Kasumi-1 (cell line): Measurements from ENCODE around the gene MED7.

Experiments
- DNase-seq, 2 experiments: peaks; one replicate each; lab custom pipeline; 2025; lab: John Stamatoyannopoulos, UW

MED7 gene

GRCh38 chr5:157162919-157163510 is 20.4 kb upstream of the MED7 start:
- DNase-seq = no peak

GRCh38 chr5:157161996-157162395 is 19.3 kb upstream of the MED7 start:
- DNase-seq = no peak

DNA sequence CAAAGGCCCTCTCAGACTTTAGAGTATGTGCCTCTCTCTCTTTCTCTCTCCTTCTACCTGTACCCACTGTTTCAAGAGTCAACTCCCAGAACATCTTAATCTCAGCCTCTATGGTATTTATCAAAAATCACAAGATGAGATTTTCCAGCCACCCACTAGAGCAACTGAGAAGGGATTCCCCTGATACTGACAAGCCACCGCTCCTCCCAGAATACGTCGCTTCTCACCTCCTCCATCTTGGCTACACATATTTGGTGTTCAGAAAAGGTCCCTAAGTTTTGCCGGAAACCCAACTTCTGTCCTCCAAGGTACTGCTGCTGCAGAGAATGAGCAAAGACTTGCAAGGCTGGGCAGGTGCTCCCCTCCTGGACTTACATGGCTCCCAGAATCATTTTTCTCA is 17.3 kb upstream of the MED7 start:
- DNase-seq = no peak

DNA sequence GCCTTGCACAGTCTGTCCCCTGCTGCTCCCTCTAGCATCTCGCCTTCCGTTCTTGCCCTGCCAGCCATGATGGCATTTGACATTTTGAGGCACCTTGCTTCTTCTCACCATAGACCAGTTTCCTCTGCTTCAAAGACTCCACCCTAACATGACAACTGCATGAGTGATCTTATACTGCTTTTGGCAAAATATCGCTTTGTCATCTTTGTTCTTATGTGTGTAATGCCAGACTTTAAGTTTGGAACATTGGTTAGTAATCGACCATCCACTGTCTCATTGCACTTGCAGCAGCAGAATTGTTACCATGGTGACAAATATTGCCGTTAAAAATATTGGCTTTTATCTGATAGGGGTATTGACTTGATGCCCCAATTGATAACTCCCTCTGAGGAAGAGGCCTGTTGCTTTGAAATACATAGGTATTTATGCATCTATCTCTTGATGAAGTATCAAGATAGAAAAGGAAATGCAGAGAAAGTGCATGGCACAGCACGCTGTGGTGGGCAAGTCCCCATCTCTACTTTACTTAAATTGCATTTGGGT is 16.6 kb upstream of the MED7 start:
- DNase-seq = no peak

DNA sequence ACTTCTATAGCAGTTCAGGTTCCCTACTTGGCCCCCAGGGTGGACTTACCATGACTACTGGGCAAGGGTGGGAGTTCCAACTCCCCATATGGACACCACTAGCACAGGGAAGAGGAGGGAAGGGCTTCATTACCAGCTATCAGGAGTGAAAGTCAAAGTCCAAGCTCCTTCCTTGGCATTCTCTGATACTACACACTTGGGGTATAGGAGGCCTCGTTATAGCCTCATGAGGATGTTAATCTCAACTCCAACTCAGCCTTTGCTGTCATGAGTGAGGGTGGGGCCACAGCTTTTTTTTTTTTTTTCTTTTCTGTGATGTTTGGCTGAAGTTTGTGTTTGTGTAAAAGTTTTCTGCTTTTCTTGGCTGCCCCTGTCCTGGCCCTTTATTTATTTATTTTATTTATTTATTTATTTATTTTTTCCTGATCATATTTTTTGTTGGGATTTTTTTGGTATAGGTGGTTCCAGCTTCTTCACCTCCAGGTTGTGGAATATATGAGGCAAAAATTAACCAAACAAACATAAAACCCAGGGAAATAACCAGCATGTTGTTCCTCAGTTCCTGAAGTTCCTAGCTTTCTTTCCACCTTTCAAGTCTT is 14.7 kb upstream of the MED7 start:
- no peak for DNase-seq

- no peak for DNase-seq
Observed at GRCh38 chr5:157155297-157155696, 12.6 kb upstream of the MED7 start.

GRCh38 chr5:157150995-157151394 is 8.3 kb upstream of the MED7 start:
- DNase-seq = no peak

DNA sequence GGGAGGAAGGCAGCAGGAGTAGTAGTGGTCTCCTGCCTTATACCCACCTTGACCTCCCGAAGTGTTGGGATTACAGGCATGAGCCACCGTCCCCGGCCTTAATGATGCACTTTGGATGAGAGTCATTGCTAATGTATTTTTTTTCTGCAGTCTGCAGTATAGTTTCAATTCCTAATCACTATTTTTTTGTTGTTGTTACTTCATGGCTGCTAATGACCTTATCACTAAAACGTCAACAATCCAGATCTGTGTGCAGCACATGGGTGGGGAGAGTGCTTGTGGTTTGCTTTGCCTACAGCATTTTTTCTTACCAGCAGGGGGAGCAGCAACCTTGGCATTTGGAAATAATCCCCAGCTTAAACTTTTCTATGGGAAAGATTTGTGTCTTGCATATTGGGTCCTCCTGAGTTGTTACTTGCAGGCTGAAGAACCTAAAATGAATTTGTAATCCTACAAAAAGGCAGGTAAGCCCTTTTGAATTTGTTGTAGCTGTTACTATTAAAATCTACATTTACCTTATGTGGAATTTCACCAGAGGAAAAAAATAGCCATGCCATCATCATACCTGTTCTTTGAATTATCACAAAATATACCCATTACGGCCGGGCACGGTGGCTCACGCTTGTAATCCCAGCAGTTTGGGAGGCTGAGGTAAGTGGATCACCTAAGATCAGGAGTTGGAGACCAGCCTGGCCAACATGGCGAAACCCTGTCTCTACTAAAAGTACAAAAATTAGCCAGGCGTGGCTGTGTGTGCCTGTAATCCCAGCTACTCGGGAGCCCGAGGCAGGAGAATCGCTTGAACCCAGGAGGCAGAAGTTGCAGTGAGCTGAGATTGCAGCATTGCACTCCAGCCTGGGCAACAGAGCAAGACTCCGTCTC is 6.3 kb upstream of the MED7 start:
- DNase-seq = peak; percentile 63 to 79

GRCh38 chr5:157143127-157143971 is 684 bp upstream of the MED7 start:
- peak; percentile 83 to 84 for DNase-seq

GRCh38 chr5:157137691-157138090 is 5.0 kb downstream of the MED7 start:
- no peak for DNase-seq

DNA sequence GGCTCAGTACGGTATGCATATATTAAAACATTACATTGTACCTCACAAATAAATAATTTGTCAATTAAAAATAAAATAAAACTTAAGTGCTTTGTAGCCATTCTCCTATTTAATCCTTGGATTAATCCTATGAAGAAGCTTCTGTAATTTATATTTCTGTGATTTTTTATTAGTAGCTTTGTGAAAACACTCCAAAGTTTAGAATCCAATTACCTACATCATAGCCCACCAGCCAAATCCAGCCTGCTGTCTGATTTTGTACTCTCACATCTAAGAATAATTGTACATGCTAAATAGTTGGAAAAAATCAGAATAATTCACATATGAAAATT is 10.4 kb downstream of the MED7 start:
- no peak for DNase-seq

- no peak for DNase-seq
Observed at GRCh38 chr5:157130925-157131324, 11.7 kb downstream of the MED7 start.

- DNase-seq = no peak
Observed at GRCh38 chr5:157121709-157122108, 21.0 kb downstream of the MED7 start.

DNA sequence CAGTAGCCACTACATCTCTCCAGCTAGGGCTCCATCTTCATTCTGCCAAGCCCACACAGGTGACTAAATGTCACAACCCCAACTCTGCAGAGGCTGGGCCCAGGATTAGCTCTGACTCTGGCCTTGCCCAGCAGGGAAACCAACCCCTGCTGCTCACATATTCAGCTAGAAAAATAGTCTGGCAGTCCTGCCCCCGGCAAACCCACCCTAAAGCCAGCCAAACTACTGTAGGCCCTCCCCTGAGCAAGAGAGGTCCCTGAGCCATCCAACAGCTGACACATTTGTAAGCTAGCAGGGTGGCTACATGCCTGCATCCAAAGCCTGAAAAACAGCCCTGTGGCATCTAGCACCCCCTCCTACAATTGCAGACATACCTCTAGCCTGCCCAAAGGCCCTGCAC is 22.6 kb downstream of the MED7 start:
- DNase-seq = no peak

GRCh38 chr5:157116483-157116954 is 26.1 kb downstream of the MED7 start:
- DNase-seq = no peak

DNA sequence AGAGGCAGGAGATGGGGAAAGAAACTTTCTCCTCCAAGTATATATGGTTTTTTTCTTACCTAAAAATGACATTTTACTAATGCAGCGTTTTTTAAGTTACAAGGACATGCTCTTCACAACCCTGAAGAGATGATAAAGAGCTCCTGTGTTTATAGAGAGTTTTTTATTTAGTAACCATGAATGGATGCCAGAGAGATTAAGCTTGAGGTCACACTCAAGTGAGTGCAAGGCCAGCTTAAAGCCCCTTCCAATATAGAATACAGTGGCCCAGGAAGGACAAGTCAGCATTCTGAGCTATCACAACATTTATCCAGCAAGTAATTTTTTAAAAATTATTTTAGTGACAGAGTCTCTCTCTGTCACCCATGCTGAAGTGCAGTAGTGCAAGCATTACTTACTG is 27.2 kb downstream of the MED7 start:
- DNase-seq = no peak

DNA sequence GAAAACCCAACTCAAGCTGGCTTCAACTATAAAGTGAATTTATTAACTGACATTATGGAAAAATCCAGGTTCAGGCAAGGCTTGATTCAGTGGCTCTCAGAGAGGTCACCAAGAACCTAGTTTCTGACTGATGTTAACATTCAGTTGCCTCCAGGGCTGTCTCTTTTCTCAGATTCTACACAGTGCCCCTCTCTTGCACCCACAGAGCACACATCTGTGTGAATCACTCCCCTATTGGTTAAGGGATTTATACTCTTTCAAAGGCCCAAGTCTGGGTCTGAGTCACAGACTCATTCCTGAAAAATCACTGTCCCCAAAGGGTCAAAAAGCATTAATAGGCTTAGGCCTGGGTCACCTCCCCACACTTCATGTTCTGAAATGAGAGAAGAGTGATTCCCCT is 27.7 kb downstream of the MED7 start:
- DNase-seq = no peak

- DNase-seq = no peak
Observed at GRCh38 chr5:157113002-157113401, 29.7 kb downstream of the MED7 start.

DNA sequence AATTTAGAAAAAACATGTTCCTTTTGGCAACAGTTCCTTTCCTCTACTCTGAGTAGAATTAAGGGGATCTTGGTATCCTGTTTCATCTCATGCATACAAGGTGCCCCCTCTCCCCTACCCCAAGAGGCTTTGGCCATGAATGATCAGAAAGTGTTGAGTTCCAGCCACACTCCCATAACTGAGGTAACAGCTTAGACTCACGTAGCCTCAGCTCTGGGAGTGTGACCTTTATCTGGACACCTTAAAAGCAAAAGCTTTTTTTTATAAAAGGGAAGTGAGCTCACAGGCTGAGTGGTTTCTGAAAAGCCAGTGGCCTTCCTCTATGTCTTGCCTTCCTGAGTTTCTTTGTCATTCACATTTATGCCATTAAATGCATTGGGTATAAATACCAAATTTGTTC is 32.9 kb downstream of the MED7 start:
- DNase-seq = peak; percentile 49 to 63

GRCh38 chr5:157108976-157109375 is 33.7 kb downstream of the MED7 start, which contains the start of gene HAVCR2:
HAVCR2 (minus strand) TSS chr5:157109044; CDS start chr5:157108983, 61 bp downstream.
- DNase-seq = peak; percentile 42 to 64

DNA sequence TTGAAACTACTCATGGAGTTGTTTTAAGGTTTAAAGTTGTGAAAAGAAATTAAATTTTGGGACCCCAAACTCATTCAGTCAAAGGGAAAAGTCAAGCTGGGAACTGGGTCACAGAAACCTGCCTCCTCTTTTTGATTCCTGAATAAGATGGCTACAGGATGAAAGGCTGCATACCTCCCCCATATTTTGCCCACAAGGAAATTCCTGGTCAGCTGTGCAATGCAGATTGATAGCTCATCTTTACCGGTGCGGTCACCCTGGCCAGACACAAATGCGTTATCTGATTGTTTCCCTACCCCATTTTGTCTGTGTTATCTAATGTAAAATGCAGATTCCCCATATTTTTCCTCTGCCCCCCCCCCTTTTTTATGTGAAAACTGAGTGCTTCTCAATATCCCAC is 35.2 kb downstream of the MED7 start:
- no peak for DNase-seq
